Neutrophil (primary cell): ENCODE measurements around the gene NDUFB10.

Source experiments
- H3K27ac ChIP-seq: fragments of 200-600 bp; sonication (generic); 2 replicates; pipeline ENCODE4 v1.5.1; 2016; ENCODE audit warnings: mild to moderate bottlenecking, moderate library complexity
- H3K27me3 ChIP-seq: fragments of 200-600 bp; sonication (generic); 2 replicates; pipeline ENCODE4 v1.6.0; 2016; ENCODE audit warnings: mild to moderate bottlenecking
- H3K36me3 ChIP-seq: fragments of 200-600 bp; sonication (generic); 2 replicates; pipeline ENCODE4 v1.5.1; 2017
- H3K4me1 ChIP-seq, 2 experiments: fragments of 200-600 bp in 1 of 2; sonication (generic) in 1 of 2; 1 replicate in 1 of 2; 2 replicates in 1 of 2; pipeline versions ENCODE4 v1.5.1 to v1.6.1; 2013 to 2016; ENCODE audit warnings: low read depth in 1 of 2, low read length in 1 of 2, mild to moderate bottlenecking in 1 of 2, moderate library complexity in 1 of 2; ENCODE audit not compliant: control insufficient read depth in 1 of 2, insufficient read depth in 1 of 2
- H3K4me3 ChIP-seq, 2 experiments: fragments of 200-600 bp in 1 of 2; sonication (generic) in 1 of 2; 1 replicate in 1 of 2; 2 replicates in 1 of 2; pipeline ENCODE4 v1.5.1; 2013 to 2016; ENCODE audit warnings: low read depth in 1 of 2, low read length in 1 of 2, mild to moderate bottlenecking in 1 of 2, moderate library complexity in 1 of 2
- H3K9me3 ChIP-seq: fragments of 200-600 bp; sonication (generic); 2 replicates; pipeline ENCODE4 v1.5.1; 2016
- TF ChIP-seq, protein P1 (sequence below): fragments of 200-600 bp; sonication (generic); IDR thresholded peaks from 2 replicates; pipeline ENCODE4 v1.5.1; 2016; ENCODE audit warnings: antibody characterized with exemption

The NDUFB10 gene

DNA sequence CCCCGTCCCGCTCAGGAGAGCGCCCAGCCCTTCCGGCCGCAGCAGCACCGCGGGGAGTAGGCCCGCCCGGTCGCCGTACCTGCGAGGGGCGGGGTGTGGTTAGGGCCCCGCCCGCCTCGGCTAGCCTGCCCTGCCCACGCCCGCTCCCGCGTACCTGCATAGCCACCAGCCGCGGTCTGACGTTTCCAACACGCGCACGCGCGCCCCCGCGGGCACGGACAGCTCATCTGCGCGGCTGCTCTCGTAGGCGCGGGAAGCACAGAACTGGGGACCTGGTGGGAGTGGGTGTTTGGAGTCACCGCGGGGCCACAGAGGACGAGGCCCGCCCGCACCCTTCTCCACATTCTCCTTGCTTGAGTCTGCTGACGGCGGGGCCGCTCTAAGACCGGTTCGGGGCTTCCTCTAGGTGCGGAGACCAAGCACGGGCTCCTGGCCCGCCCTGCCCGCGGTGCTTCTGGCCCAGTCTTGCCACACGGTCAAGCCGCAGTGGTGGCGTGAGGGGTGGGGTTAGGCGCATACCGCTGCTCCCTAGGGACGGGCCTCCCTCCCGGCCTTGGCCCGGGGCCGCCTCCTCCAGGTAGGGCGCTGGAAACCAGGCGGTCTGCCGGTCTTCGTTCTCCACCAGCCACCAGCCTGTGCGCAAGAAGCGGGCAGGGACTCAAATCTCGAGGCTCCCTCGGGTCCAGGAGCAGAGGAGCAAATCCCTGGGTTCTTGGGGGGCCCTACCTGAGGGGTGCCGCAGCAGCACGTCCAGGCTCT lies 20.1 kb downstream of the NDUFB10 start:
- H3K27me3 ChIP-seq, result peaks cover 61% of the 10 kb centered on the region
- TF ChIP-seq, protein P1, sequence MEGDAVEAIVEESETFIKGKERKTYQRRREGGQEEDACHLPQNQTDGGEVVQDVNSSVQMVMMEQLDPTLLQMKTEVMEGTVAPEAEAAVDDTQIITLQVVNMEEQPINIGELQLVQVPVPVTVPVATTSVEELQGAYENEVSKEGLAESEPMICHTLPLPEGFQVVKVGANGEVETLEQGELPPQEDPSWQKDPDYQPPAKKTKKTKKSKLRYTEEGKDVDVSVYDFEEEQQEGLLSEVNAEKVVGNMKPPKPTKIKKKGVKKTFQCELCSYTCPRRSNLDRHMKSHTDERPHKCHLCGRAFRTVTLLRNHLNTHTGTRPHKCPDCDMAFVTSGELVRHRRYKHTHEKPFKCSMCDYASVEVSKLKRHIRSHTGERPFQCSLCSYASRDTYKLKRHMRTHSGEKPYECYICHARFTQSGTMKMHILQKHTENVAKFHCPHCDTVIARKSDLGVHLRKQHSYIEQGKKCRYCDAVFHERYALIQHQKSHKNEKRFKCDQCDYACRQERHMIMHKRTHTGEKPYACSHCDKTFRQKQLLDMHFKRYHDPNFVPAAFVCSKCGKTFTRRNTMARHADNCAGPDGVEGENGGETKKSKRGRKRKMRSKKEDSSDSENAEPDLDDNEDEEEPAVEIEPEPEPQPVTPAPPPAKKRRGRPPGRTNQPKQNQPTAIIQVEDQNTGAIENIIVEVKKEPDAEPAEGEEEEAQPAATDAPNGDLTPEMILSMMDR, result no peak
- no peak overlapping the region for H3K27ac ChIP-seq
- H3K9me3 ChIP-seq, result no peaks in the 10 kb centered on the region
- peaks cover 9 to 12% of the 10 kb centered on the region in 2 experiments for H3K4me1 ChIP-seq
- no peak overlapping the region for H3K4me3 ChIP-seq
- peaks cover 40% of the 10 kb centered on the region for H3K36me3 ChIP-seq

DNA sequence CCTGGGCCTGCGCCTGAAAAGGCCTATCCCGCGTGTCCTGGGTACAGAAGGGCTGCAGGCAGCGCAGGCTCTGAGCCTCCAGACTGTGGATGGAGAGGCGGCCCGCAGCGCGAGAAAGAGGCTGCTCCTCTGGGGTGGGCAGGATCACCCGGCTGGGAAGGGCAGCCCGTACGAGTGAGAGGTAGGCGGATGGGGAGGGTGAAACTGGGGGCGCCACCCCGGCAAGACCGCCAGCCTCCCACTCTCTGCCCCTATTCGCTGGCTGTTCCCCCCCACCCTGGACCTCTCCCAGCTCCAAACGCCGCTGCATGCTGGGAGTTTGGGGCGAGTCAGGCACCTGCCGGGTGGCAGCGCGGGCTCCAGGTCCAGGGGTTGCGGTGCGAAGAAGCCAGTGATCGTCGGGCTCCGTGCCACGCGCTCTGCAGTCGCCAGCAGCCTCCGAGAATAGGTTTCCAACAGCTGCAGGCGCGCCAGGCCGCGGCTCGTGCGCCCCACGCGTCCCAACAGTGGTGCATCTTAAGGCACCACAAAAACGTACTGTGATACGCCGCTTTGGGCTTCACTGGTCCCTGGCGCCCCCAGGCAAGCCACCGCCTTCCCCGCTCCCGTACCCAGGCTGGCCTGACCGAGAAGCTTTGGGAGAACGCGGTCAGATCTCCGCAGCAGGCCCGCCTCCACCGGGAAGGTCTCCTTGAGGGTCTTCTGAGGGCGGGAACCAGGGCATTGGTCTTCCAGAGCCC lies 20.9 kb downstream of the NDUFB10 start:
- no peaks in the 10 kb centered on the region for H3K9me3 ChIP-seq
- TF ChIP-seq, protein P1, result no peak
- peaks cover 61% of the 10 kb centered on the region for H3K27me3 ChIP-seq
- H3K36me3 ChIP-seq, result peaks cover 32% of the 10 kb centered on the region
- H3K4me1 ChIP-seq, result peaks cover 16 to 20% of the 10 kb centered on the region in 2 experiments
- H3K27ac ChIP-seq, result no peak overlapping the region
- no peak overlapping the region for H3K4me3 ChIP-seq

DNA sequence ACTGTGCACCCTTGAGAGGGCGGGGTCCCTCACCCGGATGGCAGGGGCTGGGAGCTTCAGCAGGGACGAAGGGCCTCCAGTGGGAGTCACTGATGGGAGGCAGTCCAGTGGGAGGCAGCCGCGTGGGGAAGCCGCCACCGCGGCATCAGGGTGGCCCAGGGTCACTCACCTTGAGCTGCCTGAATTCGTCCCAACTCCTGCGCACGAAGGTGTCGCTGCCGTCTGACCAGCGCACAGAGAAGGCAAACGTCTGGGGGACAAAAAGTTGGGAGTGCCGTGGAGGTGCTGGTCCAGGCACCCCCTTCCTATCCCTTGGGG lies 21.4 kb downstream of the NDUFB10 start:
- no peak overlapping the region for H3K4me3 ChIP-seq
- peaks cover 61% of the 10 kb centered on the region for H3K27me3 ChIP-seq
- peaks cover 20% of the 10 kb centered on the region in 2 experiments for H3K4me1 ChIP-seq
- H3K36me3 ChIP-seq, result peaks cover 27% of the 10 kb centered on the region
- no peak overlapping the region for H3K27ac ChIP-seq
- H3K9me3 ChIP-seq, result no peaks in the 10 kb centered on the region
- TF ChIP-seq, protein P1, result no peak

DNA sequence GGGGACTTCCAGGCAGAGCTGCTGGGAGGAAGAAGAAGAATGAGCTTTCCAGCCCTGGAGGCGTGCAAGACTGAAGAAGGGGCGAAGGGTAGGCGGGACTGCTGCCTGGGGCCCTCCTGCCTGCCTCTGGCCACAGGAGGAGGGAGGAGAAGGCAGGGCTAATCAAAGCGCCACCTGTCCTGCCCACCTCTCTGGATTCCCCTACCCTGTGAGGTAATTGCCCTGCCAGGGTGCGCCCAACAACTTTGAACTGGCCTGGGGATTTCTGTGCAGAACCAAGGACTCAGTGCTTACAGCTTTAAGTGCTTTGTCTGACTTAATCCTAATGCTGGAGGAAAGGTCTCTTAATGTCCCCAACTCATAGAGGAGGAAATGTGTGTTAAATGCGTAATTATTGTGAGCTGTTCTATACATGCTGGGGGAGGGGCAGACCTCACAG lies 22.1 kb downstream of the NDUFB10 start, which contains the start of gene NOXO1:
NOXO1 (minus strand) TSS at position 72 of the 439 bp plus-strand sequence. CDS start 290 bp downstream, outside the sequence.
- Histone ChIP-seq H3K27ac (no peak within 1 kb of the TSS), H3K4me3 (no peak within 1 kb of the TSS), H3K9me3 (no peaks in the 10 kb centered on the region), H3K4me1 (peaks cover 20% of the 10 kb centered on the region in 2 experiments), H3K36me3 (peaks cover 20% of the 10 kb centered on the region), H3K27me3 (peaks cover 61% of the 10 kb centered on the region)
- TF ChIP-seq, protein P1, result no peak

DNA sequence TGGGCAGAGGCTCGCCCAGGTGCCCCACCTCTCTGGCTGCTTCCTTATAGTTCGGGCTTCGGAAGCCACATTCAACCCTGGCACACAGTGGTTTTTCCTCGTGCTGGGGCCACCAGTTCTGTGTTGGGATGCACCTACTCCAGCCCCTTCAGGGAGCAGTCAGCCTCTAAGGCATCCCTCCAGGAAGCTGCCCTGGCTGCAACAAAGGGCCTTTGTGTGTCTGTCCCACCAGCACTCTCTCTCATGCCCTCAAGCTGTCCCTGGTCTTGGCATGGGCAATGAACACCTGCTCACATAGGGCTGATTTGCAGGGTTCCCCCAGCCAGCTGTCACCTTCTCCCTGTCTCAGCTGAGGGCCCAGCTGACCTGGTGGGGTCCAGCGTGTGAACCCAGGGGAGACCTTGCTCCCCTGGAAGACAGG lies 22.7 kb downstream of the NDUFB10 start:
- Histone ChIP-seq H3K27me3 (peaks cover 61% of the 10 kb centered on the region), H3K4me1 (peaks cover 20% of the 10 kb centered on the region in 2 experiments), H3K36me3 (peaks cover 14% of the 10 kb centered on the region), H3K4me3 (no peak overlapping the region), H3K9me3 (no peaks in the 10 kb centered on the region), H3K27ac (no peak overlapping the region)
- TF ChIP-seq, protein P1, result no peak
